Measurements from ENCODE around the gene TEX11.

TEX11 gene

DNA sequence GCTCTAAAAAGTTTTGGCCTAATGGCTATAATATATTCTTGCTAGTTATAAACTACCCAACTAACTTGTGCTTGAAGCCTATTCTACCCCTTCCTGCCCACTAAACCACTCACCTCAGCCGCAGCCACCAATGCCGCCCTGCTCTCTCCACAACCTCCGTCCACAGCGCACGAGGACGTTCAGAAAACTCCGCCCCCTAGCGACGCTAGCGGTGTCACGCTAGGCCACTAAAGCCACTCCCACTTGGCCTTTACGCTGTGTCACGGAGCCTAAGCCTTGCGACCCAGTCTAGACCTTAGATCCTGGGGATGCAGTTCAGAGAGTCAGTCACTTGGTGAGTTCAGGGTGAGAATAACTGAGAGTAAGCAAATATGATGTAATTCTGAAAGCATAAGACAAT lies at the start of gene TEX11:
TSS of gene TEX11 (minus strand) at position 171 of the 400 bp plus-strand sequence. CDS start 922 bp downstream, outside the sequence.
- no peak for DNase-seq (ENCODE audit: extremely low read depth, low read depth)
- H3K4me3 ChIP-seq (replicated peaks; ENCODE audit: low read depth, low read length), result no peak within 1 kb of the TSS
- TF ChIP-seq CTCF (IDR thresholded peaks at IDR 0.05; ENCODE audit: low read depth, low read length, missing control alignments), result no peak

DNA sequence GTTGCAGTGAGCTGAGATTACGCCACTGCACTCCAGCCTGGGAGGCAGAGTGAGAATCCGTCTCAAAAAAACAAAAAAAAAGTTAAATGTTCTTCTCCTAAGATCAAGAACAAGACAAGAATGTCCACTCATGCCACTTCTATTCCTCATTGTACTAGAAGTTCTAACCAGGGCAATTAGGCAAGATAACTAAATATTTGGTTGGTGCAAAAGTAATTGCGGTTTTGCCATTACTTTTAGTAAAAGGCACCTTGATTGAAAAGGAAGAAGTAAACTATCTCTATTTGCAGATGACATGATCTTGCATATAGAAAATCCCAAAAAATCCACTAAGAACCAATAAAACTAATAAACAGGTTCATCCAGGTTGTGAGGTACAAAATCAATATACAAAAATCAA lies 46.4 kb upstream of the TEX11 start:
- no peak overlapping the region for H3K4me3 ChIP-seq (replicated peaks; ENCODE audit: low read depth, low read length)
- no peak for DNase-seq (ENCODE audit: extremely low read depth, low read depth)
- TF ChIP-seq CTCF (IDR thresholded peaks at IDR 0.05; ENCODE audit: low read depth, low read length, missing control alignments), result no peak

DNA sequence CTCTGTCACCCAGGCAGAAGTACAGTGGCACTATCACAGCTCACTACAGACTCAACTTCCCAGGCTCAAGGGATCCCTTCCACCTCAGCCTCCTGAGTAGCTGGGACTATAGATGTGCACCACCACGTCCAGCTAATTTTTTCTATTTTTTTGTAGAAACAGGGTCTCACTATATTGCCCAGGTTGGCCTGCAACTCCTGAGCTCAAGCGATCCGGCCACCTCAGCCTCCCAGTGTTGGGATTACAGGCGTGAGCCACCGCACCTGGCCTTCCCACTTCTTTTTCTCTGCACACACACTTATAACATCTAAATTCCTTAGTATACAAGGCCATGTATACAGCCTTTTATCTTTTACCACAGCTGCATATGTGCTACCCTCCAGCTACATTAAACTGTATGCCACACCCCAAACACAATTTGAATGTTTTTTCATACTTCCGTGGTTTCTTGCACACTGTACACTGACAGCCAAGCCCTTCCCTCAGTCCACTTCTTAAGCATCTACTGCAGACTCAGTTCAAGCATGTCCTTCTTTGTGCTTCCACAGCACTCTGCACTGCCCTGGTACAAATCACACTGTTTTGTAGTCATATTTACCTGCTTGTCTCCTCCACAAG lies 15.9 kb upstream of the TEX11 start:
- no peak for DNase-seq (ENCODE audit: extremely low read depth, low read depth)
- no peak for TF ChIP-seq CTCF (IDR thresholded peaks at IDR 0.05; ENCODE audit: low read depth, low read length, missing control alignments)
- H3K4me3 ChIP-seq (replicated peaks; ENCODE audit: low read depth, low read length), result no peak overlapping the region

GRCh38 chrX:70922774-70923473 lies 14.4 kb upstream of the TEX11 start:
- DNase-seq (ENCODE audit: extremely low read depth, low read depth), result no peak
- no peak overlapping the region for H3K4me3 ChIP-seq (replicated peaks; ENCODE audit: low read depth, low read length)
- no peak for TF ChIP-seq CTCF (IDR thresholded peaks at IDR 0.05; ENCODE audit: low read depth, low read length, missing control alignments)

DNA sequence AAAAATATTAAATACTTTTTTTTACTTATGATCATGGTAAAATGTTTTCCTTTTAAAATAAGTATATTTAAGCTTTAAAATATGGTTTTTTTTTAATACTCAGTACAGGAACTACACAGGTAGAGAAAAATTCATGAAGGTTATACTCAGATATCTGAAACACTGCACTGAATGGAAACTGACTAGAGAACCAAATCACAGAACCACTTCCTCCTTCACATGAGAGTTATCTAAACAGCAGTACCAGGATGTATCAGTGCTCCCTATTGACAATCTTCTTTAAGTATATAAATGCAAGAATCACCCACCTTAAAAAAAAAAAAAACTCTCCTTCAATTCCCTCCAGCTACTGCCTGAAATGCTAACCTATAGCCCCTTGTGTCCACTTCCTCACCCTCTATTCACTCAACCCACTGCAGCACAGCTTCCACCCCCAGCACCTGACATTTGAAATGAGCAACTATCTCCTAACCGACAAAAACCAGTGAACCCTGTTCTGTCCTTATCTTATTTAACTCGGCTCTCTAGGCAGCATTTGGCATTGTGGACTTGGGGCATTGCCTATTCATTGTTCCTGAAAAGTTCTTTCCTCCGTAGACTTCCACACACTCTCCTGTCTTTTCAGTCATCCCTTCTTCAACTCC lies 13.3 kb upstream of the TEX11 start:
- TF ChIP-seq CTCF (IDR thresholded peaks at IDR 0.05; ENCODE audit: low read depth, low read length, missing control alignments), result no peak
- no peak overlapping the region for H3K4me3 ChIP-seq (replicated peaks; ENCODE audit: low read depth, low read length)
- no peak for DNase-seq (ENCODE audit: extremely low read depth, low read depth)

- TF ChIP-seq CTCF (IDR thresholded peaks at IDR 0.05; ENCODE audit: low read depth, low read length, missing control alignments), result no peak
- no peak overlapping the region for H3K4me3 ChIP-seq (replicated peaks; ENCODE audit: low read depth, low read length)
- no peak for DNase-seq (ENCODE audit: extremely low read depth, low read depth)
These were observed 8.2 kb upstream of the TEX11 start for GRCh38 chrX:70916754-70917153.
